ENCODE data around the gene FAM162B.
"Not testable (repeated sequence)": the region's sequence is repeated elsewhere in the genome, so short reads cannot be mapped to it uniquely, and the experiment has no call there.

DNA sequence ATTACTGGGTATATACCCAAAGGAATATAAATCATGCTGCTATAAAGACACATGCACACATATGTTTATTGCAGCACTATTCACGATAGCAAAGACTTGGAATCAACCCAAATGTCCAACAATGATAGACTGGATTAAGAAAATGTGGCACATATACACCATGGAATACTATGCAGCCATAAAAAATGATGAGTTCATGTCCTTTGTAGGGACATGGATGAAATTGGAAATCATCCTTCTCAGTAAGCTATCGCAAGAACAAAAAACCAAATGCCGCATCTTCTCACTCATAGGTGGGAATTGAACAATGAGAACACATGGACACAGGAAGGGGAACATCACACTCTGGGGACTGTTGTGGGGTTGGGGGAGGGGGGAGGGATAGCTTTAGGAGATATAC is 25.0 kb downstream of the FAM162B start:
- TF ChIP-seq, protein P1, sequence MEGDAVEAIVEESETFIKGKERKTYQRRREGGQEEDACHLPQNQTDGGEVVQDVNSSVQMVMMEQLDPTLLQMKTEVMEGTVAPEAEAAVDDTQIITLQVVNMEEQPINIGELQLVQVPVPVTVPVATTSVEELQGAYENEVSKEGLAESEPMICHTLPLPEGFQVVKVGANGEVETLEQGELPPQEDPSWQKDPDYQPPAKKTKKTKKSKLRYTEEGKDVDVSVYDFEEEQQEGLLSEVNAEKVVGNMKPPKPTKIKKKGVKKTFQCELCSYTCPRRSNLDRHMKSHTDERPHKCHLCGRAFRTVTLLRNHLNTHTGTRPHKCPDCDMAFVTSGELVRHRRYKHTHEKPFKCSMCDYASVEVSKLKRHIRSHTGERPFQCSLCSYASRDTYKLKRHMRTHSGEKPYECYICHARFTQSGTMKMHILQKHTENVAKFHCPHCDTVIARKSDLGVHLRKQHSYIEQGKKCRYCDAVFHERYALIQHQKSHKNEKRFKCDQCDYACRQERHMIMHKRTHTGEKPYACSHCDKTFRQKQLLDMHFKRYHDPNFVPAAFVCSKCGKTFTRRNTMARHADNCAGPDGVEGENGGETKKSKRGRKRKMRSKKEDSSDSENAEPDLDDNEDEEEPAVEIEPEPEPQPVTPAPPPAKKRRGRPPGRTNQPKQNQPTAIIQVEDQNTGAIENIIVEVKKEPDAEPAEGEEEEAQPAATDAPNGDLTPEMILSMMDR (IDR thresholded peaks at IDR 0.05; ENCODE audit: insufficient read depth, low read length, poor library complexity, severe bottlenecking): not testable (repeated sequence)
- TF ChIP-seq EZH2phosphoT487 (conservative IDR thresholded peaks at IDR 0.05; ENCODE audit: low read length): not testable (repeated sequence)
